BJ (cell line): ENCODE measurements around the gene SIX1. TPM values are rescaled to one million over a fixed set of nuclear protein-coding genes. Genes with fewer than 3 reads are reported as not detected.

Experiments used
- CTCF ChIA-PET: fragments of 350-600 bp; formaldehyde crosslinking; extraction: SDS; loops from one replicate; lab custom pipeline; 2021; ENCODE audit warnings: antibody characterized with exemption, inconsistent platforms; lab: Yijun Ruan, JAX
- POLR2A ChIA-PET: fragments of 300-600 bp; sonication (Branson Sonifier 250); formaldehyde crosslinking; extraction: SDS; loops from one replicate; lab custom pipeline; 2021; ENCODE audit warnings: antibody characterized with exemption; lab: Charles Lee
- DNase-seq: peaks from one replicate; pipeline ENCODE4 v3.0.0-alpha.2; 2011; ENCODE audit warnings: low read depth
- H3K27me3 ChIP-seq: 2 replicates; pipeline ENCODE4 v1.6.0; 2011; ENCODE audit warnings: low read length; ENCODE audit not compliant: control insufficient read depth, insufficient read depth
- H3K36me3 ChIP-seq: 2 replicates; pipeline ENCODE4 v1.5.1; 2011; ENCODE audit warnings: low read length; ENCODE audit not compliant: control insufficient read depth, insufficient read depth
- H3K4me3 ChIP-seq: 2 replicates; pipeline ENCODE4 v1.5.1; 2011; ENCODE audit warnings: low read depth, mild to moderate bottlenecking, control low read depth, low read length
- polyA plus RNA-seq: library from polyadenylated mRNA; depleted of rRNA; stranded (reverse); fragments of >200 nt; gene quantifications from 2 replicates; pipeline ENCODE4 v1.2.3, GENCODE V29; 2011
- TF ChIP-seq, protein P1 (sequence below): IDR thresholded peaks from 2 replicates; pipeline ENCODE4 v1.5.1; 2011; ENCODE audit warnings: low read depth, mild to moderate bottlenecking, control low read depth, inconsistent platforms, low read length, moderate library complexity; ENCODE audit not compliant: insufficient read depth

Gene SIX1
- polyA plus RNA-seq, 1 experiment = 6.1 TPM

DNA sequence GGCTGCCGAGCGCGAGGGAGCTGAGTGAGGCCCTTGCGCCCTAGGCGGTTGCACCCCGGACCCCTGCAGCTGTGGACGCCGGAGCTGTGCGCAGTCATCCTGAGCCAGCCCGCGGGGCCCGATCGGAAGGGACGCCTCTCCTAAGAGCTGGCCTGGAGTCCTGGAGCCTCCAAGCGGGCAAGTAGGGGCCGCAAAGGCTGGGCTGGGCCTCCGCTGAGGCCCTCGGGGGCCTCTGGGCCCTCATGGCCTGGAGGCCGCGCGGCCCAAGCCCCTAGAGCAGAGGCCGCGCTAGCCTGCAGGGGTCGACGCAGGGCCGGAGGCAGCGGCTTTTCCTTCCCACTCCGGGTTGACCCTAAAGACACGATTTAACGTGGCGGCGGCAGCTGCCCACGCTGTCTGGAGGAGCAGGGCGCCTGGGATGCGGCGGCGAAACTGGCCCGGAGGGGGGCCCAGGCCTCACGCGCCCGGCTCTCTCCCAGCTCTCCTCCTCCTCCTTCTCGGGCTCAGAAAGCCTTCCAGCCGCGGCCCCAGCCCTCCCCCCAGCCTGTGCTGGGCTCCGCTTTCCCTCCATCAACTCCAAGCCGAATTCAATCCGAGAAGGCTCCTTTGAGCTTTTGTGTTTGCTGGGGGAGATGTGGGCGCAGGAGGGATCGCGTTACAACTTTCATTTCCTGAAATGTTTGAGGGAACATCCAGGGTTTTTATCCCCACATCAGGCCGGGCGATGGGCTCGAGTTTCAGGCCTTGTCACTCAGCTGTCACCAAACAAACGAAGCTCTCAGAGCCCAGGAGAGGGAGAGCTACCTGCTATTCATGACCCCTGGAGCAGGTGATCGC is 11.6 kb downstream of the SIX1 start:
- TF ChIP-seq, protein P1, sequence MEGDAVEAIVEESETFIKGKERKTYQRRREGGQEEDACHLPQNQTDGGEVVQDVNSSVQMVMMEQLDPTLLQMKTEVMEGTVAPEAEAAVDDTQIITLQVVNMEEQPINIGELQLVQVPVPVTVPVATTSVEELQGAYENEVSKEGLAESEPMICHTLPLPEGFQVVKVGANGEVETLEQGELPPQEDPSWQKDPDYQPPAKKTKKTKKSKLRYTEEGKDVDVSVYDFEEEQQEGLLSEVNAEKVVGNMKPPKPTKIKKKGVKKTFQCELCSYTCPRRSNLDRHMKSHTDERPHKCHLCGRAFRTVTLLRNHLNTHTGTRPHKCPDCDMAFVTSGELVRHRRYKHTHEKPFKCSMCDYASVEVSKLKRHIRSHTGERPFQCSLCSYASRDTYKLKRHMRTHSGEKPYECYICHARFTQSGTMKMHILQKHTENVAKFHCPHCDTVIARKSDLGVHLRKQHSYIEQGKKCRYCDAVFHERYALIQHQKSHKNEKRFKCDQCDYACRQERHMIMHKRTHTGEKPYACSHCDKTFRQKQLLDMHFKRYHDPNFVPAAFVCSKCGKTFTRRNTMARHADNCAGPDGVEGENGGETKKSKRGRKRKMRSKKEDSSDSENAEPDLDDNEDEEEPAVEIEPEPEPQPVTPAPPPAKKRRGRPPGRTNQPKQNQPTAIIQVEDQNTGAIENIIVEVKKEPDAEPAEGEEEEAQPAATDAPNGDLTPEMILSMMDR = no peak
- ChIA-PET POLR2A (no interaction called here), CTCF (interaction anchor here (1.3 to 1.8 kb wide), 2 partner anchors 9 to 388 kb away, joined by 3 to 6 read pairs; no protein-coding TSS in a partner anchor)
- Histone ChIP-seq H3K4me3 (no peak overlapping the region), H3K27me3 (no peaks in the 10 kb centered on the region), H3K36me3 (peaks cover 9% of the 10 kb centered on the region)
- no peak for DNase-seq

DNA sequence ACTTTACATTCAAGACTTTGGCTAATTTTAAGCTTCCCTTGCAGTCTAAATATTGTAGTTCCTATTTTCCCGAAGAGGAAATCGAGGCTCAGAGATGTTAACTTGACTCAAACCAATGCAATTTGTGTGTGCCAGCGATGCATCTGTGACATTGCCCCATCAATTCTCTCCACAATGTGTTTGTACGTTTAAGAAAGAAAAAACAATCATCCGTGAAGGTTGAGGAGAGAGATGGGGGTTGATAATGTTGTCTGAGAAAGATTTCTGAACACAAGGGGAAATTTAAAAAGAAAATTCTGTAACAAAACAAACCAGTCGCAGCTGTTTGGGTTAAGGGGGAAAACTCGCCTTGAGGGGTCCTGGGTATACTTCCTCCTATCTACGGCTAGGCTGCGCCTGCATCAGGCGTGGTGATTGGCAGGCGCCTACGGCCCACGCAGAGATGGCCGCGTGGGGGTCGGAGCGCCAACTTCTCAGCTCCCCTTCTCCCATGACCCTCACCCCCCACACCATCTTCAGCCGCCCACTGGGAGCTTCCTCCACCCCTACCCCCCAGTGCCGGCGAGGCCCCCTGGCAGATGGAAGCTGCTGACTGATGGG is 12.3 kb downstream of the SIX1 start:
- H3K36me3 ChIP-seq = peaks cover 3% of the 10 kb centered on the region
- ChIA-PET CTCF (interaction anchor here (1.3 to 1.8 kb wide), 2 partner anchors 9 to 389 kb away, joined by 3 to 6 read pairs; no protein-coding TSS in a partner anchor), POLR2A (no interaction called here)
- no peak overlapping the region for H3K4me3 ChIP-seq
- DNase-seq = no peak
- TF ChIP-seq, protein P1 = no peak
- no peaks in the 10 kb centered on the region for H3K27me3 ChIP-seq

DNA sequence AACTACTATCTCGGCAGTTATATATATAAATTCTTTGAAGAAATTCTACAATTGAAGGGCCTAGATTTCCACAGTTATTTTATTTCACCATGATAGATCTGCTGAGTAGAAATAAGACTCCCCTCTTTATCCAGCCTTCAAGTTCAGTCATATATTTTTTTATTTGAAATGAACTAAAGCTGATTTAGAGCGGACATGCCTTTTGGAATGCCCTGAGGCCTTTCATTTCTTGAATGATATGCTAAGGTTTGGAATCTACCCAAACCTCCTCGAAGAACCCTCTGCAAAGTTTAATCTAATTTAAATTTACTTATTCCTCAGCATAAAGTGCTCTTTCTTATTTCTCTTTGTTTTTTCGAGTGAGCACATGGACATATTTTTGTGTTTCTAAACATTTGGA is 15.1 kb downstream of the SIX1 start:
- no peaks in the 10 kb centered on the region for H3K36me3 ChIP-seq
- H3K27me3 ChIP-seq = no peaks in the 10 kb centered on the region
- ChIA-PET CTCF (interaction anchor here (0.9 kb wide), 1 partner anchor 148 kb away, joined by 3 read pairs; no protein-coding TSS in a partner anchor), POLR2A (interaction anchor here (0.6 kb wide), 1 partner anchor 301 kb away, joined by 4 read pairs; no protein-coding TSS in a partner anchor)
- no peak for DNase-seq
- TF ChIP-seq, protein P1 = no peak
- no peak overlapping the region for H3K4me3 ChIP-seq

DNA sequence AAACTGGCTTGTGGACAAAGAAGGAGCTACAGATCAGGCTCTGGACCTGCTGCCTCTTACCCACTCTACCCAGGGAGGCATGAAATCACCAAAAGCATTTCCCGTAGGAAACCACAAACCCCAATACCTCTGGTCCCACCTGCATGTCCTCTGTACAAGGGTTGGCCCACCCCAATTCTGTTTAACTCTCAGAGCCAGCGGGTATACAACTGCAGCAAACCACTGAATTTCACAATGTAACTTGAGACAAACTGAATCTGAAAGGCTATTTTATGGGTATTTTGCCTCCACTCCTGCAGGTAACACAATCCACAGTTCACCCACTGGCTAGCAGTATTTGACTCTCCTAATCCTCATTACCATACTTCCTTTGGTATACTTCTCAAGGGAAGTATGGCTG is 16.5 kb downstream of the SIX1 start:
- TF ChIP-seq, protein P1 = no peak
- Histone ChIP-seq H3K36me3 (no peaks in the 10 kb centered on the region), H3K27me3 (no peaks in the 10 kb centered on the region), H3K4me3 (no peak overlapping the region)
- no peak for DNase-seq
- ChIA-PET POLR2A (no interaction called here), CTCF (no interaction called here)

DNA sequence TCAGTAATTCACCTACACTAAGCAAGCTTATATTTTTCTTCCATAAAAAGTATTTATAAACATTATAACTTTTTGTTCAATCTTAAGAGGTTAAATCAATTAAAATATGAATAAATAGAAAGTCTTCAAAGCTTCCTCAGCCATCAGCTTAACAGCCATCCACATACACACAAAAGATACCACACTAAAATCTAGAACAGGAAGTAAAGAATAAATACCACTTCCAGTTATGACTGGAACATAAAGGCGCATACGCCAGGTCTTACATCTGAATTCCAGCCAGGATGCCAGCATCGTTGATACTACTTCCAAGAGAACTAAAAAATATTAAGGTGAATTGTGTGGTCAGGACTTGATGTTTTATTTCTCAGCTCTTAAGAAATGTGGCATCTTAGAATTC is 17.0 kb downstream of the SIX1 start:
- no peaks in the 10 kb centered on the region for H3K36me3 ChIP-seq
- TF ChIP-seq, protein P1 = no peak
- no peak overlapping the region for H3K4me3 ChIP-seq
- POLR2A ChIA-PET = interaction anchor here (0.6 kb wide), 1 partner anchor 471 kb away, joined by 3 read pairs; no protein-coding TSS in a partner anchor
- H3K27me3 ChIP-seq = no peaks in the 10 kb centered on the region
- CTCF ChIA-PET = interaction anchor here (0.8 kb wide), 1 partner anchor 11 kb away, joined by 3 read pairs; no protein-coding TSS in a partner anchor
- no peak for DNase-seq
